ENCODE results near the gene MLLT6. TPM values are rescaled to one million over a fixed set of nuclear protein-coding genes. Genes with fewer than 3 reads are reported as not detected.

The MLLT6 gene
- total RNA-seq, 1 experiment from 2014 or later = 35.5 TPM

- Histone ChIP-seq H3K27me3 (no peaks in the 10 kb centered on the region), H3K27ac (no peak overlapping the region), H3K36me3 (peaks cover 45% of the 10 kb centered on the region), H3K9me3 (replicated peaks) (no peaks in the 10 kb centered on the region), H3K4me1 (peaks cover 21% of the 10 kb centered on the region), H3K4me3 (no peak overlapping the region)
- no peak for DNase-seq
These were observed 29.2 kb downstream of the MLLT6 start for GRCh38 chr17:38733982-38734973.

GRCh38 chr17:38735161-38735997, 30.3 kb downstream of the MLLT6 start:
- H3K4me3 ChIP-seq = no peak overlapping the region
- no peaks in the 10 kb centered on the region for H3K27me3 ChIP-seq
- peaks cover 19% of the 10 kb centered on the region for H3K4me1 ChIP-seq
- H3K36me3 ChIP-seq = peaks cover 47% of the 10 kb centered on the region
- no peaks in the 10 kb centered on the region for H3K9me3 ChIP-seq (replicated peaks)
- H3K27ac ChIP-seq = peak overlapping the region; percentile 9; the same call in 1 of the 2 replicates
- peak; percentile 68 to 78 for DNase-seq

- DNase-seq = no peak
- H3K4me1 ChIP-seq = peaks cover 31% of the 10 kb centered on the region
- H3K27me3 ChIP-seq = no peaks in the 10 kb centered on the region
- no peaks in the 10 kb centered on the region for H3K9me3 ChIP-seq (replicated peaks)
- H3K27ac ChIP-seq = no peak overlapping the region
- no peak overlapping the region for H3K4me3 ChIP-seq
- H3K36me3 ChIP-seq = peaks cover 45% of the 10 kb centered on the region
These were observed 33.1 kb downstream of the MLLT6 start for GRCh38 chr17:38738007-38738662.

- Histone ChIP-seq H3K4me3 (no peak overlapping the region), H3K9me3 (replicated peaks) (no peaks in the 10 kb centered on the region), H3K27ac (no peak overlapping the region), H3K27me3 (no peaks in the 10 kb centered on the region), H3K36me3 (peaks cover 42% of the 10 kb centered on the region), H3K4me1 (peaks cover 36% of the 10 kb centered on the region)
- DNase-seq = no peak
These were observed 33.6 kb downstream of the MLLT6 start for GRCh38 chr17:38738686-38739085.

GRCh38 chr17:38739305-38739704, 34.2 kb downstream of the MLLT6 start:
- Histone ChIP-seq H3K27ac (no peak overlapping the region), H3K27me3 (no peaks in the 10 kb centered on the region), H3K9me3 (replicated peaks) (no peaks in the 10 kb centered on the region), H3K4me1 (peaks cover 37% of the 10 kb centered on the region), H3K36me3 (peaks cover 38% of the 10 kb centered on the region), H3K4me3 (no peak overlapping the region)
- DNase-seq = no peak

- peaks cover 33% of the 10 kb centered on the region for H3K36me3 ChIP-seq
- H3K9me3 ChIP-seq (replicated peaks) = no peaks in the 10 kb centered on the region
- peaks cover 37% of the 10 kb centered on the region for H3K4me1 ChIP-seq
- no peak for DNase-seq
- H3K4me3 ChIP-seq = no peak overlapping the region
- H3K27ac ChIP-seq = no peak overlapping the region
- H3K27me3 ChIP-seq = no peaks in the 10 kb centered on the region
These were observed 35.0 kb downstream of the MLLT6 start for GRCh38 chr17:38740044-38740443.

GRCh38 chr17:38740806-38741205, 35.7 kb downstream of the MLLT6 start:
- Histone ChIP-seq H3K9me3 (replicated peaks) (no peaks in the 10 kb centered on the region), H3K27ac (no peak overlapping the region), H3K4me3 (no peak overlapping the region), H3K4me1 (peaks cover 35% of the 10 kb centered on the region), H3K36me3 (peaks cover 25% of the 10 kb centered on the region), H3K27me3 (no peaks in the 10 kb centered on the region)
- DNase-seq = no peak

GRCh38 chr17:38741461-38741860, 36.4 kb downstream of the MLLT6 start:
- no peak for DNase-seq
- peaks cover 35% of the 10 kb centered on the region for H3K4me1 ChIP-seq
- H3K36me3 ChIP-seq = peaks cover 22% of the 10 kb centered on the region
- no peak overlapping the region for H3K4me3 ChIP-seq
- no peaks in the 10 kb centered on the region for H3K27me3 ChIP-seq
- peak overlapping the region; percentile 38 for H3K27ac ChIP-seq
- no peaks in the 10 kb centered on the region for H3K9me3 ChIP-seq (replicated peaks)

- H3K4me1 ChIP-seq = peaks cover 37% of the 10 kb centered on the region
- H3K9me3 ChIP-seq (replicated peaks) = no peaks in the 10 kb centered on the region
- peak; percentile 49 to 65 for DNase-seq
- peaks cover 21% of the 10 kb centered on the region for H3K36me3 ChIP-seq
- H3K27ac ChIP-seq = peak overlapping the region; percentile 38
- no peaks in the 10 kb centered on the region for H3K27me3 ChIP-seq
- no peak overlapping the region for H3K4me3 ChIP-seq
These were observed 36.9 kb downstream of the MLLT6 start for GRCh38 chr17:38741921-38742410.

GRCh38 chr17:38742411-38743308, 37.6 kb downstream of the MLLT6 start:
- peak; percentile 73 to 85 for DNase-seq
- Histone ChIP-seq H3K4me3 (no peak overlapping the region), H3K36me3 (peaks cover 16% of the 10 kb centered on the region), H3K4me1 (peaks cover 37% of the 10 kb centered on the region), H3K27ac (peak overlapping the region; percentile 38), H3K27me3 (no peaks in the 10 kb centered on the region), H3K9me3 (replicated peaks) (no peaks in the 10 kb centered on the region)

- peaks cover 37% of the 10 kb centered on the region for H3K4me1 ChIP-seq
- no peaks in the 10 kb centered on the region for H3K9me3 ChIP-seq (replicated peaks)
- DNase-seq = no peak
- H3K27me3 ChIP-seq = no peaks in the 10 kb centered on the region
- H3K4me3 ChIP-seq = no peak overlapping the region
- H3K27ac ChIP-seq = no peak overlapping the region
- peaks cover 8% of the 10 kb centered on the region for H3K36me3 ChIP-seq
These were observed 38.6 kb downstream of the MLLT6 start for GRCh38 chr17:38743556-38744171.

- DNase-seq = peak; percentile 55 to 70
- Histone ChIP-seq H3K27me3 (no peaks in the 10 kb centered on the region), H3K9me3 (replicated peaks) (no peaks in the 10 kb centered on the region), H3K36me3 (no peaks in the 10 kb centered on the region), H3K27ac (no peak overlapping the region), H3K4me1 (peaks cover 37% of the 10 kb centered on the region), H3K4me3 (no peak overlapping the region)
These were observed 40.5 kb downstream of the MLLT6 start for GRCh38 chr17:38745545-38745944.

Data from SJCRH30 (cell line).